Naive B cell (primary cell): Measurements from ENCODE around the gene RTL5. TPM values are rescaled to one million over a fixed set of nuclear protein-coding genes. Genes with fewer than 3 reads are reported as not detected.
"Not testable (repeated sequence)": the region's sequence is repeated elsewhere in the genome, so short reads cannot be mapped to it uniquely, and the experiment has no call there.

Experiments used
- ATAC-seq, 2 donors: fragments of 150-1000 bp; cut with Tn5 transposase; 2 replicates each; pipeline ENCODE4 v1.10.0; 2021; ENCODE audit warnings: low read depth in 2 of 2, mild to moderate bottlenecking in 2 of 2, moderate library complexity in 2 of 2
- DNase-seq: peaks from one replicate; pipeline ENCODE4 v3.0.0; 2022
- H3K27ac Mint-ChIP-seq, 6 donors: one replicate each; pipeline ENCODE4 v1.8.0; 2020 to 2022; ENCODE audit warnings: mild to moderate bottlenecking in 6 of 6, mixed read lengths in 6 of 6, moderate library complexity in 5 of 6, inconsistent platforms in 2 of 6
- H3K27me3 Mint-ChIP-seq, 3 donors: one replicate each; pipeline ENCODE4 v1.8.0; 2021 to 2022; ENCODE audit warnings: mixed read lengths in 3 of 3, mild to moderate bottlenecking in 1 of 3
- H3K36me3 Mint-ChIP-seq, 2 donors: one replicate each; pipeline ENCODE4 v1.8.0; 2020 to 2022; ENCODE audit warnings: mixed read lengths in 2 of 2, inconsistent platforms in 1 of 2, mild to moderate bottlenecking in 1 of 2
- H3K4me1 Mint-ChIP-seq, 3 donors: one replicate each; pipeline ENCODE4 v1.8.0; 2020 to 2022; ENCODE audit warnings: mixed read lengths in 3 of 3, inconsistent platforms in 1 of 3, mild to moderate bottlenecking in 1 of 3, moderate library complexity in 1 of 3
- H3K4me3 Mint-ChIP-seq, 8 donors: one replicate each; pipeline ENCODE4 v1.8.0; 2020 to 2022; ENCODE audit warnings: mild to moderate bottlenecking in 8 of 8, mixed read lengths in 8 of 8, moderate library complexity in 8 of 8, inconsistent platforms in 2 of 8
- H3K9me3 Mint-ChIP-seq, 7 donors: one replicate each; pipeline ENCODE4 v1.8.0; 2020 to 2022; ENCODE audit warnings: mixed read lengths in 7 of 7, mild to moderate bottlenecking in 5 of 7, inconsistent platforms in 2 of 7, moderate library complexity in 1 of 7
- polyA plus RNA-seq, 6 donors: library from polyadenylated mRNA; unstranded; fragments of 300-500 nt; fragmentation: Illumina TruSeq; gene quantifications; one replicate each; pipeline ENCODE4 v1.2.3, GENCODE V29; 2021; ENCODE audit warnings: low read depth in 6 of 6

Gene RTL5
- polyA plus RNA-seq = under 1 TPM in 2 of 6 donors, not detected in 4; 0.12 to 0.17 TPM

GRCh38 chrX:72131317-72132294, at the start of gene RTL5:
RTL5 (minus strand) TSS chrX:72131915.
- Mint-ChIP-seq H3K4me1 (peaks cover 5 to 9% (median 8%) of the 10 kb centered on the region in 3 donors), H3K27ac (peak within 1 kb of the TSS in 5 of 6 donors; percentile 26 to 91 (median 81)), H3K36me3 (no peaks in the 10 kb centered on the region), H3K27me3 (peaks cover 18 to 68% (median 49%) of the 10 kb centered on the region in 3 donors), H3K9me3 (peaks cover 0 to 6% (median 0%) of the 10 kb centered on the region in 7 donors), H3K4me3 (peak within 1 kb of the TSS; percentile 70 to 92 (median 78))
- DNase-seq (peak; percentile 41), ATAC-seq (peak; percentile 62 to 73)

GRCh38 chrX:72180539-72180938, 48.8 kb upstream of the RTL5 start:
- Mint-ChIP-seq H3K4me3 (no peak overlapping the region), H3K36me3 (no peaks in the 10 kb centered on the region), H3K9me3 (peaks cover 0 to 2% (median 0%) of the 10 kb centered on the region in 7 donors), H3K4me1 (peaks cover 5 to 9% (median 6%) of the 10 kb centered on the region in 3 donors), H3K27me3 (no peaks in the 10 kb centered on the region), H3K27ac (peak overlapping the region in 1 of 6 donors; percentile 54)
- DNase-seq = no peak
- no peak for ATAC-seq

GRCh38 chrX:72176981-72177380, 45.3 kb upstream of the RTL5 start:
- Mint-ChIP-seq H3K27me3 (no peaks in the 10 kb centered on the region), H3K4me1 (peaks cover 0 to 3% (median 0%) of the 10 kb centered on the region in 3 donors)

GRCh38 chrX:72176289-72176688, 44.6 kb upstream of the RTL5 start:
- not testable (repeated sequence) for H3K4me3 Mint-ChIP-seq, H3K4me1 Mint-ChIP-seq, H3K27ac Mint-ChIP-seq, ATAC-seq, H3K36me3 Mint-ChIP-seq, H3K27me3 Mint-ChIP-seq, H3K9me3 Mint-ChIP-seq, DNase-seq

More at GRCh38 chrX:72176981-72177380, 45.3 kb upstream of the RTL5 start:
- Mint-ChIP-seq H3K27ac (peak overlapping the region in 2 of 6 donors; percentile 36 to 44), H3K9me3 (peaks cover 0 to 2% (median 0%) of the 10 kb centered on the region in 7 donors), H3K4me3 (no peak overlapping the region), H3K36me3 (no peaks in the 10 kb centered on the region)
- ATAC-seq = no peak
- DNase-seq = no peak

DNA sequence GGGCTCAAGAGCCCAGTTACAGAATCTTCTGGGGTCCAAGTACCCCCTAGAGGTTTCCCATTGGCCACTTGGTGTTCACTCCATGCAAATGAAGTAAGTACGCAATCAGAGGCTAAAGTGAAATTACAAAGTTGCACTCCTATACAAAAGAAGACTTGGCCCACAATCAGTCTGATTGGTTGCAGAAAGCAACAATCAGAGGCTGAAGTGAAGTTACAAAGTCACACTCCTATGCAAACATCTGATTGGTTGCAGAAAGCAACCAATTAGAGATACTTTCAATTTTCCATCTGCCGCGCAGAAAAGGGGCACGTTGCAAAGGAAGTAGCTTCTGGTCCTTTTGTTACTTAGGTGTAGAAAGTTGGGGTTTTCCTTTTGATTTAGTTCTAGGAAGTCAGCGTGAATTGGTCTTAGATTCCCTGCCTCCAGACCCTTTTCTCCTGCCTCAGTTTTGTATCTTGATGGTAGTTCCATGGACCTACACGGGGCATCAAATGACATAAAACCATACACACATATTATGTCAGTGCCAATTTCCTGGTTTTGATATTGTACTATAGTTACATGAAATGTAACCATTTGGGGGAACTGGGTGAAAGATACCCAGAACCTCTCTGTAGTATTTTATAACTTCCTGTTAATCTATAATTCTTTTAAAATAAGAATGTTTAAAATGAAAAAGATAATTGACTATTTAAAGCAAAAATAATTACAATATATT, 37.5 kb upstream of the RTL5 start:
- no peaks in the 10 kb centered on the region for H3K36me3 Mint-ChIP-seq
- DNase-seq = peak; percentile 18
- H3K4me1 Mint-ChIP-seq = peaks cover 0 to 3% (median 0%) of the 10 kb centered on the region in 3 donors
- peak overlapping the region in 4 of 6 donors; percentile 6 to 74 (median 54) for H3K27ac Mint-ChIP-seq
- peaks cover 0 to 15% (median 0%) of the 10 kb centered on the region in 3 donors for H3K27me3 Mint-ChIP-seq
- peak overlapping the region; percentile 23 to 87 (median 74) for H3K4me3 Mint-ChIP-seq
- ATAC-seq = peak; percentile 37 to 53
- H3K9me3 Mint-ChIP-seq = peaks cover 0 to 3% (median 0%) of the 10 kb centered on the region in 7 donors

- H3K36me3 Mint-ChIP-seq = no peaks in the 10 kb centered on the region
- H3K9me3 Mint-ChIP-seq = peaks cover 0 to 3% (median 0%) of the 10 kb centered on the region in 7 donors
- peaks cover 0 to 26% (median 5%) of the 10 kb centered on the region in 3 donors for H3K27me3 Mint-ChIP-seq
- ATAC-seq = no peak
- peaks cover 0 to 3% (median 0%) of the 10 kb centered on the region in 3 donors for H3K4me1 Mint-ChIP-seq
- no peak overlapping the region for H3K4me3 Mint-ChIP-seq
- no peak for DNase-seq
- H3K27ac Mint-ChIP-seq = no peak overlapping the region
Observed at GRCh38 chrX:72165551-72165950, 33.8 kb upstream of the RTL5 start.

- Mint-ChIP-seq H3K9me3 (peaks cover 0 to 7% (median 0%) of the 10 kb centered on the region in 7 donors), H3K4me1 (no peaks in the 10 kb centered on the region), H3K36me3 (peaks cover 4 to 13% of the 10 kb centered on the region in 2 donors), H3K27me3 (peaks cover 7 to 53% (median 23%) of the 10 kb centered on the region in 3 donors), H3K4me3 (no peak overlapping the region), H3K27ac (no peak overlapping the region)
- DNase-seq (no peak), ATAC-seq (no peak)
Observed at GRCh38 chrX:72159769-72160168, 28.1 kb upstream of the RTL5 start.

DNA sequence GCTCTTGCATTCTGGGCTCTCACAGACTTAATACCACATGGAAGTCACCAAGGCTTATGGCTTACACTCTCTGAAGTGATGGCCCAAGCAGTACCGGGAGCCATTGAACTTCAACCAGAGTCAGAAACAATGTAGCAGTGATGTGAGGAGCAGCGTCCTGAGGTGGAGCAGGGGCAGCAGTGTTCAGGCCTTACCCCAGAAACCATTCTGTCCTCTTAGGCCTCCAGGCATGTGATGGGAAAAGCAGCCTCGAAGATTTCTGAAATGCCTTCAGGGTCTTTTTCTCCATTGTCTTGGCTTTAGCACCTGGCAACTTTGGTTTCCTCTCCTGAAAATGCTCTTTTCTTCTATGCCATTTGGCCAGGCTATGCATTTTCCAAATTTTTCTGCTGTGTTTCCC, 27.1 kb upstream of the RTL5 start:
- ATAC-seq (no peak), DNase-seq (no peak)
- Mint-ChIP-seq H3K4me1 (no peaks in the 10 kb centered on the region), H3K27ac (no peak overlapping the region), H3K36me3 (peaks cover 4 to 13% of the 10 kb centered on the region in 2 donors), H3K9me3 (peaks cover 0 to 7% (median 0%) of the 10 kb centered on the region in 7 donors), H3K4me3 (no peak overlapping the region), H3K27me3 (peaks cover 7 to 55% (median 23%) of the 10 kb centered on the region in 3 donors)

- H3K27me3 Mint-ChIP-seq = peaks cover 8 to 52% (median 9%) of the 10 kb centered on the region in 3 donors
- no peaks in the 10 kb centered on the region for H3K9me3 Mint-ChIP-seq
- ATAC-seq (no peak), DNase-seq (no peak)
- H3K4me3 Mint-ChIP-seq = no peak overlapping the region
- H3K36me3 Mint-ChIP-seq = no peaks in the 10 kb centered on the region
- H3K4me1 Mint-ChIP-seq = peaks cover 6 to 8% (median 7%) of the 10 kb centered on the region in 3 donors
- H3K27ac Mint-ChIP-seq = no peak overlapping the region
Observed at GRCh38 chrX:72146527-72146926, 14.8 kb upstream of the RTL5 start.

- no peaks in the 10 kb centered on the region for H3K36me3 Mint-ChIP-seq
- peaks cover 6 to 11% (median 10%) of the 10 kb centered on the region in 3 donors for H3K4me1 Mint-ChIP-seq
- no peak overlapping the region for H3K27ac Mint-ChIP-seq
- no peak for ATAC-seq
- peaks cover 12 to 49% (median 13%) of the 10 kb centered on the region in 3 donors for H3K27me3 Mint-ChIP-seq
- no peak overlapping the region for H3K4me3 Mint-ChIP-seq
- no peak for DNase-seq
- no peaks in the 10 kb centered on the region for H3K9me3 Mint-ChIP-seq
Observed at GRCh38 chrX:72145181-72145580, 13.5 kb upstream of the RTL5 start.

- ATAC-seq (no peak), DNase-seq (no peak)
- Mint-ChIP-seq H3K9me3 (no peaks in the 10 kb centered on the region), H3K27ac (peak overlapping the region in 1 of 6 donors; percentile 36), H3K27me3 (peaks cover 12 to 59% (median 13%) of the 10 kb centered on the region in 3 donors), H3K4me1 (peaks cover 6 to 11% (median 10%) of the 10 kb centered on the region in 3 donors), H3K4me3 (no peak overlapping the region), H3K36me3 (no peaks in the 10 kb centered on the region)
Observed at GRCh38 chrX:72143609-72143907, 11.8 kb upstream of the RTL5 start.

- H3K36me3 Mint-ChIP-seq = no peaks in the 10 kb centered on the region
- H3K27ac Mint-ChIP-seq = peak overlapping the region in 4 of 6 donors; percentile 6 to 80 (median 52)
- peaks cover 6 to 11% (median 10%) of the 10 kb centered on the region in 3 donors for H3K4me1 Mint-ChIP-seq
- peaks cover 12 to 54% (median 13%) of the 10 kb centered on the region in 3 donors for H3K27me3 Mint-ChIP-seq
- DNase-seq = no peak
- no peaks in the 10 kb centered on the region for H3K9me3 Mint-ChIP-seq
- peak overlapping the region in 2 of 8 donors; percentile 62 to 79 for H3K4me3 Mint-ChIP-seq
- ATAC-seq = no peak
Observed at GRCh38 chrX:72142794-72143608, 11.3 kb upstream of the RTL5 start.
